SU-DHL-6 (cell line): ENCODE data around the gene RBM3.

Experiments used
- CTCF ChIP-seq: fragments of 200-600 bp; sonication (generic); IDR thresholded peaks from one replicate; pipeline ENCODE4 v1.5.1; 2017; ENCODE audit warnings: antibody characterized with exemption, mild to moderate bottlenecking, low read length, moderate library complexity; ENCODE audit not compliant: insufficient read depth, poor library complexity, severe bottlenecking
- EZH2phosphoT487 ChIP-seq: fragments of 200-600 bp; sonication (generic), shearing (Covaris generic); conservative IDR thresholded peaks from 2 replicates; pipeline ENCODE4 v1.6.1; 2018; ENCODE audit warnings: mild to moderate bottlenecking, antibody characterized with exemption, low read length, moderate library complexity, mixed read lengths

- TF ChIP-seq CTCF (no peak), EZH2phosphoT487 (no peak)
Observed at GRCh38 chrX:48616576-48616975, 42.3 kb downstream of the RBM3 start.
